Measurements from ENCODE around the gene SMARCA1. TPM values are rescaled to one million over a fixed set of nuclear protein-coding genes. Genes with fewer than 3 reads are reported as not detected.

SMARCA1 gene
- total and polyA plus RNA-seq, 2 of the 13 experiments (the other 11 are each of a cell fraction or from before 2014, with no cell fraction given), result 97.7 to 145 TPM

DNA sequence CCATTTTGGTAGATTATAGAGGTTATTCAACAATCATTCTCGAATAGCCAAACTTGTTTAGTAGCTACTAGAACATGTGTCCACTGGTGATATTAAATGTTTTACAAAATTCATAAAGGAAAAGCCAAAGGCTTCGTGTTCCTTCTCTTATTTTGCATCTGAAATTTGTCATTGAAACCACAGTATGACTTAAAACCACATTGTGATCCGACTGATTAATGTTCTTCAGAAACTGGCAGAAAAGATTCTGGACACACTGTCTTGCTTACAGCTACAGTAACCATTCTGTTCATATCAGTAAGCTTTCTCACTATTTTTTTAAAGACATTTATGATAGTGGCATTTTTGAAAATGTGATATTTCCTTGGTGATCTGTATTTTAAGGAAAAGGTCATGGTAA lies 2.6 kb upstream of the SMARCA1 start:
- no peak for ATAC-seq
- Histone ChIP-seq H3K4me2 (ENCODE audit: low read depth, low read length) (no peak overlapping the region), H3K4me3 (replicated peaks in 1 of 3; ENCODE audit: insufficient read depth in 1 of 3, low read depth in 2 of 3, low read length in 3 of 3) (no peak overlapping the region), H3K4me1 (ENCODE audit: insufficient read depth, low read length) (peaks cover 43% of the 10 kb centered on the region), H3K9me3 (ENCODE audit: low read length) (no peaks in the 10 kb centered on the region), H4K20me1 (ENCODE audit: insufficient read depth, low read length) (peaks cover 12% of the 10 kb centered on the region; the same call in 1 of the 2 replicates), H2AFZ (ENCODE audit: low read length) (no peak overlapping the region), H3K36me3 (replicated peaks in 1 of 2; ENCODE audit: control insufficient read depth in 1 of 2, insufficient read depth in 2 of 2, low read length in 2 of 2) (no peaks in the 10 kb centered on the region), H3K79me2 (ENCODE audit: insufficient read depth, low read length) (peaks cover 12% of the 10 kb centered on the region), H3K27ac (ENCODE audit: extremely low read length, insufficient read depth, low read length) (peak overlapping the region; percentile 99), H3K9ac (ENCODE audit: insufficient read depth, low read depth, low read length) (no peak overlapping the region), H3K27me3 (ENCODE audit: control insufficient read depth in 1 of 2, insufficient read depth in 2 of 2, low read length in 2 of 2) (no peaks in the 10 kb centered on the region; a peak in 1 of 5 replicates)
- TF ChIP-seq EED (CRISPR knock-in tag; IDR thresholded peaks at IDR 0.05) (no peak), TEAD3 (CRISPR knock-in tag; optimal IDR thresholded peaks at IDR 0.05; ENCODE audit: borderline replicate concordance) (no peak), ONECUT2 (CRISPR knock-in tag; IDR thresholded peaks at IDR 0.05) (no peak), WIZ (CRISPR knock-in tag; IDR thresholded peaks at IDR 0.05) (no peak), NPAS2 (CRISPR knock-in tag; IDR thresholded peaks at IDR 0.05; ENCODE audit: borderline replicate concordance) (no peak), REL (CRISPR knock-in tag; conservative IDR thresholded peaks at IDR 0.05) (no peak), SSRP1 (CRISPR knock-in tag; IDR thresholded peaks at IDR 0.05) (no peak)
- TF ChIP-seq, protein P1, sequence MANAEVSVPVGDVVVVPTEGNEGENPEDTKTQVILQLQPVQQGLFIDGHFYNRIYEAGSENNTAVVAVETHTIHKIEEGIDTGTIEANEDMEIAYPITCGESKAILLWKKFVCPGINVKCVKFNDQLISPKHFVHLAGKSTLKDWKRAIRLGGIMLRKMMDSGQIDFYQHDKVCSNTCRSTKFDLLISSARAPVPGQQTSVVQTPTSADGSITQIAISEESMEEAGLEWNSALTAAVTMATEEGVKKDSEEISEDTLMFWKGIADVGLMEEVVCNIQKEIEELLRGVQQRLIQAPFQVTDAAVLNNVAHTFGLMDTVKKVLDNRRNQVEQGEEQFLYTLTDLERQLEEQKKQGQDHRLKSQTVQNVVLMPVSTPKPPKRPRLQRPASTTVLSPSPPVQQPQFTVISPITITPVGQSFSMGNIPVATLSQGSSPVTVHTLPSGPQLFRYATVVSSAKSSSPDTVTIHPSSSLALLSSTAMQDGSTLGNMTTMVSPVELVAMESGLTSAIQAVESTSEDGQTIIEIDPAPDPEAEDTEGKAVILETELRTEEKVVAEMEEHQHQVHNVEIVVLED (CRISPR knock-in tag; IDR thresholded peaks at IDR 0.05; ENCODE audit: borderline replicate concordance), result no peak
- TF ChIP-seq, protein P2, sequence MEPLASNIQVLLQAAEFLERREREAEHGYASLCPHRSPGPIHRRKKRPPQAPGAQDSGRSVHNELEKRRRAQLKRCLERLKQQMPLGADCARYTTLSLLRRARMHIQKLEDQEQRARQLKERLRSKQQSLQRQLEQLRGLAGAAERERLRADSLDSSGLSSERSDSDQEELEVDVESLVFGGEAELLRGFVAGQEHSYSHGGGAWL (CRISPR knock-in tag; IDR thresholded peaks at IDR 0.05), result no peak
- TF ChIP-seq, protein P3, sequence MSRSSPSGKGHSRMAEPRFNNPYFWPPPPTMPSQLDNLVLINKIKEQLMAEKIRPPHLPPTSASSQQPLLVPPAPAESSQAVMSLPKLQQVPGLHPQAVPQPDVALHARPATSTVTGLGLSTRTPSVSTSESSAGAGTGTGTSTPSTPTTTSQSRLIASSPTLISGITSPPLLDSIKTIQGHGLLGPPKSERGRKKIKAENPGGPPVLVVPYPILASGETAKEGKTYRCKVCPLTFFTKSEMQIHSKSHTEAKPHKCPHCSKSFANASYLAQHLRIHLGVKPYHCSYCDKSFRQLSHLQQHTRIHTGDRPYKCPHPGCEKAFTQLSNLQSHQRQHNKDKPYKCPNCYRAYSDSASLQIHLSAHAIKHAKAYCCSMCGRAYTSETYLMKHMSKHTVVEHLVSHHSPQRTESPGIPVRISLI (CRISPR knock-in tag; IDR thresholded peaks at IDR 0.05; ENCODE audit: borderline replicate concordance), result no peak
- CTCF ChIA-PET (ENCODE audit: low intra/inter-chr PET ratio, low total read pairs), result no interaction called here
- no TSS peak for BruUV-seq (replicated peaks)
- intact Hi-C loops (cut with micrococcal nuclease; ENCODE audit: unreplicated experiment) (loop anchor here (2.0 kb wide), 1 partner anchor 15 kb away; the partner anchor contains the start of gene OCRL), in situ Hi-C loops (cut with HindIII; ENCODE audit: extremely low pct_ligation_motif_present, low pct_unique_long_range_greater_than_20kb) (no loop called here)
- peak; percentile 8 for FAIRE-seq
- DNase-seq (ENCODE audit: low spot score), result no peak
- 100% methylated on average over 3 of the region's 3 CpGs for WGBS (ENCODE audit: low lambda C conversion rate)
- POLR2A ChIA-PET, result interaction anchor here (1.7 kb wide), 1 partner anchor 14 kb away, joined by 6 read pairs; the partner anchor contains the start of gene OCRL
